Measurements from ENCODE around the gene CCDC3.

GRCh38 chr10:12943425-12943824 lies 58.1 kb downstream of the CCDC3 start:
- TF ChIP-seq CTCF (IDR thresholded peaks at IDR 0.05) (no peak), TCF7L2 (IDR thresholded peaks at IDR 0.05; ENCODE audit: low read depth, low read length) (no peak), SIN3A (IDR thresholded peaks at IDR 0.05; ENCODE audit: borderline replicate concordance, insufficient read depth, low read depth, low read length) (no peak), POLR2AphosphoS5 (IDR thresholded peaks at IDR 0.05; ENCODE audit: low read depth, low read length) (no peak), REST (IDR thresholded peaks at IDR 0.05; ENCODE audit: insufficient read depth in 1 of 2, low read depth in 2 of 2, low read length in 1 of 2) (no peak)

Measured in Panc1 (cell line).